PC-3 (cell line): ENCODE data around the gene GBX1. TPM values are rescaled to one million over a fixed set of nuclear protein-coding genes. Genes with fewer than 3 reads are reported as not detected.

Experiments used
- ATAC-seq: fragments of 200-7000 bp; cut with Tn5 transposase; 2 replicates; pipeline ENCODE4 v1.9.1; 2020; ENCODE audit warnings: mild to moderate bottlenecking, moderate library complexity
- BruUV-seq: library from RNA; stranded (reverse); fragments of 400-500 nt; replicated peaks from 2 replicates; lab custom pipeline; 2021; lab: Mats Ljungman, UMichigan
- CTCF ChIA-PET: fragments of 300-600 bp; sonication (Branson Sonifier 250); formaldehyde crosslinking; loops from one replicate; lab custom pipeline; 2022; ENCODE audit warnings: antibody characterized with exemption; lab: Charles Lee
- POLR2A ChIA-PET: fragments of 300-600 bp; sonication (Branson Sonifier 250); formaldehyde crosslinking; loops from one replicate; lab custom pipeline; 2022; ENCODE audit warnings: antibody characterized with exemption; ENCODE audit not compliant: unreplicated experiment; lab: Charles Lee
- DNase-seq: peaks from one replicate; pipeline ENCODE4 v3.0.0-alpha.2; 2015
- H2AFZ ChIP-seq: fragments of 300-600 bp; sonication (generic); 2 replicates; pipeline ENCODE4 v1.6.0; 2016; ENCODE audit warnings: antibody characterized with exemption, low read length
- H3F3A ChIP-seq: fragments of 300-600 bp; sonication (generic); one replicate; pipeline ENCODE4 v1.6.0; 2017; ENCODE audit warnings: antibody characterized with exemption, low read length, control low read depth, mild to moderate bottlenecking; ENCODE audit not compliant: unreplicated experiment
- H3K27ac ChIP-seq: fragments of 300-600 bp; sonication (generic); 2 replicates; pipeline ENCODE4 v1.5.1; 2016; ENCODE audit warnings: mild to moderate bottlenecking, low read length
- H3K27me3 ChIP-seq: fragments of 300-600 bp; sonication (generic); 2 replicates; pipeline ENCODE4 v1.6.1; 2016; ENCODE audit warnings: low read length, mixed read lengths
- H3K36me3 ChIP-seq: fragments of 300-600 bp; sonication (generic); 2 replicates; pipeline ENCODE4 v1.6.1; 2016; ENCODE audit warnings: low read depth, mixed run types, low read length, mixed read lengths
- H3K4me1 ChIP-seq: fragments of 300-600 bp; sonication (generic); 2 replicates; pipeline ENCODE4 v1.5.1; 2016; ENCODE audit warnings: low read length; ENCODE audit not compliant: insufficient read depth
- H3K4me2 ChIP-seq: fragments of 300-600 bp; sonication (generic); 2 replicates; pipeline ENCODE4 v1.6.0; 2016; ENCODE audit warnings: low read length
- H3K4me3 ChIP-seq: fragments of 300-600 bp; sonication (generic); 2 replicates; pipeline ENCODE4 v1.5.1; 2016; ENCODE audit warnings: mild to moderate bottlenecking, low read length, mixed read lengths
- H3K79me2 ChIP-seq: fragments of 300-600 bp; sonication (generic); 2 replicates; pipeline ENCODE4 v1.6.1; 2017; ENCODE audit warnings: low read length, mixed read lengths
- H3K9ac ChIP-seq: fragments of 300-600 bp; sonication (generic); 2 replicates; pipeline ENCODE4 v1.6.0; 2016; ENCODE audit warnings: mild to moderate bottlenecking, low read length
- H3K9me2 ChIP-seq: fragments of 300-600 bp; sonication (generic); replicated peaks from 2 replicates; pipeline ENCODE4 v1.6.1; 2016; ENCODE audit warnings: mixed run types, low read length, mixed read lengths
- H3K9me3 ChIP-seq: fragments of 300-600 bp; sonication (generic); 2 replicates; pipeline ENCODE4 v1.6.1; 2016; ENCODE audit warnings: low read length, mixed read lengths
- H4K20me1 ChIP-seq: fragments of 300-600 bp; sonication (generic); 2 replicates; pipeline ENCODE4 v1.6.1; 2016; ENCODE audit warnings: low read length, mixed read lengths
- CTCF ChIP-seq: fragments of 300-600 bp; sonication (generic); conservative IDR thresholded peaks from 2 replicates; pipeline ENCODE4 v1.5.1; 2017; ENCODE audit warnings: antibody characterized with exemption, low read depth, mild to moderate bottlenecking, low read length
- EZH2 ChIP-seq: fragments of 300-600 bp; sonication (generic); IDR thresholded peaks from one replicate; pipeline ENCODE4 v1.6.1; 2017; ENCODE audit warnings: antibody characterized with exemption, mild to moderate bottlenecking, low read length; ENCODE audit not compliant: unreplicated experiment
- EZH2phosphoT487 ChIP-seq: fragments of 300-600 bp; sonication (generic); IDR thresholded peaks from 2 replicates; pipeline ENCODE4 v1.6.1; 2018; ENCODE audit warnings: mild to moderate bottlenecking, antibody characterized with exemption, low read length, borderline replicate concordance
- intact Hi-C: fragments of 100-400 bp; cut with micrococcal nuclease; formaldehyde crosslinking; loops from 2 replicates; pipeline ENCODE4 v1.9.0; 2023
- total RNA-seq: library from RNA; depleted of rRNA; stranded (reverse); fragments of >200 nt; gene quantifications from 2 replicates; pipeline ENCODE4 v1.2.3, GENCODE V29; 2014

Gene GBX1
- total RNA-seq, 1 experiment from 2014 or later: not detected

- POLR2A ChIA-PET: interaction anchor here (0.6 kb wide), 1 partner anchor 56 kb away, joined by 3 read pairs; no protein-coding TSS in a partner anchor
- no peak overlapping the region for H2AFZ ChIP-seq
- ATAC-seq (peak; percentile 12), DNase-seq (peak; percentile 23)
- intact Hi-C loops: loop anchor here (10.0 kb wide), 1 partner anchor 140 kb away; the partner anchor contains the start of gene KCNH2
- H3F3A ChIP-seq: peaks cover 7% of the 10 kb centered on the region
- H3K9me3 ChIP-seq: no peaks in the 10 kb centered on the region
- BruUV-seq: no TSS peak
- H3K79me2 ChIP-seq: peaks cover 42% of the 10 kb centered on the region
- peak overlapping the region; percentile 53 for H3K4me3 ChIP-seq
- CTCF ChIA-PET: interaction anchor here (0.7 to 1.0 kb wide), 2 partner anchors 24 to 150 kb away, joined by 3 read pairs; no protein-coding TSS in a partner anchor
- H4K20me1 ChIP-seq: peaks cover 23% of the 10 kb centered on the region; the same call in 1 of the 2 replicates
- no peaks in the 10 kb centered on the region for H3K36me3 ChIP-seq
- no peaks in the 10 kb centered on the region for H3K27me3 ChIP-seq
- peak overlapping the region; percentile 78 for H3K4me2 ChIP-seq
- no peak overlapping the region for H3K27ac ChIP-seq
- no peaks in the 10 kb centered on the region for H3K9me2 ChIP-seq
- TF ChIP-seq EZH2phosphoT487 (no peak), CTCF (no peak), EZH2 (no peak)
- H3K9ac ChIP-seq: no peak overlapping the region
- peaks cover 28% of the 10 kb centered on the region for H3K4me1 ChIP-seq
Measured at GRCh38 chr7:151115121-151115835, 52.2 kb downstream of the GBX1 start.

GRCh38 chr7:151114151-151115090, 53.1 kb downstream of the GBX1 start:
- H4K20me1 ChIP-seq: peaks cover 23% of the 10 kb centered on the region; the same call in 1 of the 2 replicates
- no peaks in the 10 kb centered on the region for H3K9me3 ChIP-seq
- H2AFZ ChIP-seq: no peak overlapping the region; the same call in 1 of the 2 replicates
- TF ChIP-seq EZH2phosphoT487 (no peak), EZH2 (no peak), CTCF (no peak)
- no TSS peak for BruUV-seq
- ChIA-PET CTCF (interaction anchor here (0.7 kb wide), 1 partner anchor 145 kb away, joined by 3 read pairs; no protein-coding TSS in a partner anchor), POLR2A (no interaction called here)
- H3K79me2 ChIP-seq: peaks cover 45% of the 10 kb centered on the region
- ATAC-seq (peak; percentile 12), DNase-seq (peak; percentile 43)
- no peaks in the 10 kb centered on the region for H3K36me3 ChIP-seq
- H3K27me3 ChIP-seq: no peaks in the 10 kb centered on the region
- intact Hi-C loops: loop anchor here (5.0 to 10.0 kb wide), 3 partner anchors 37 to 217 kb away; partner anchors contain the start of gene KCNH2
- H3K4me3 ChIP-seq: peak overlapping the region; percentile 52
- H3F3A ChIP-seq: peaks cover 7% of the 10 kb centered on the region
- H3K4me2 ChIP-seq: peak overlapping the region; percentile 84
- H3K9ac ChIP-seq: no peak overlapping the region
- H3K4me1 ChIP-seq: peaks cover 28% of the 10 kb centered on the region
- peak overlapping the region; percentile 49 for H3K27ac ChIP-seq
- H3K9me2 ChIP-seq: no peaks in the 10 kb centered on the region
